Liver (tissue), 9 donors: ENCODE measurements around the gene DCAF5. TPM values are rescaled to one million over a fixed set of nuclear protein-coding genes. Genes with fewer than 3 reads are reported as not detected.

Experiments
- DNase-seq: peaks from one replicate; pipeline ENCODE4 v3.0.0-alpha.2; 2017; ENCODE audit warnings: low spot score
- H3K27ac ChIP-seq, 2 donors: one replicate each; pipeline ENCODE4 v1.7.0; 2013; ENCODE audit warnings: inconsistent platforms in 2 of 2, low read length in 2 of 2, control low read depth in 1 of 2, low read depth in 1 of 2, mild to moderate bottlenecking in 1 of 2
- H3K27me3 ChIP-seq, 4 donors: one replicate each; pipeline versions ENCODE4 v1.6.1 to v1.7.0; 2013; ENCODE audit warnings: low read length in 3 of 4, inconsistent platforms in 1 of 4, mild to moderate bottlenecking in 1 of 4, moderate library complexity in 1 of 4; ENCODE audit not compliant: control insufficient read depth in 4 of 4, insufficient read depth in 4 of 4
- H3K36me3 ChIP-seq, 4 donors: one replicate each; pipeline versions ENCODE4 v1.6.1 to v1.7.0; 2013; ENCODE audit warnings: low read length in 3 of 4, mild to moderate bottlenecking in 3 of 4, low read depth in 1 of 4, moderate library complexity in 1 of 4; ENCODE audit not compliant: control insufficient read depth in 4 of 4, insufficient read depth in 3 of 4
- H3K4me1 ChIP-seq, 4 donors: one replicate each; pipeline versions ENCODE4 v1.6.1 to v1.7.0; 2013; ENCODE audit warnings: low read length in 3 of 4, mild to moderate bottlenecking in 3 of 4, moderate library complexity in 1 of 4; ENCODE audit not compliant: control insufficient read depth in 4 of 4, insufficient read depth in 4 of 4
- H3K4me3 ChIP-seq, 3 donors: one replicate each; pipeline versions ENCODE4 v1.6.1 to v1.7.0; 2013; ENCODE audit warnings: low read length in 3 of 3, control low read depth in 1 of 3, low read depth in 1 of 3, mild to moderate bottlenecking in 1 of 3
- H3K9ac ChIP-seq, 2 donors: one replicate each; pipeline ENCODE4 v1.7.0; 2013; ENCODE audit warnings: low read length in 2 of 2, mild to moderate bottlenecking in 2 of 2, moderate library complexity in 2 of 2, control low read depth in 1 of 2, low read depth in 1 of 2
- H3K9me3 ChIP-seq, 4 donors: one replicate each; pipeline versions ENCODE4 v1.6.1 to v1.7.0; 2013; ENCODE audit warnings: low read length in 3 of 4; ENCODE audit not compliant: control insufficient read depth in 4 of 4
- FOXA2 ChIP-seq: IDR thresholded peaks from 2 replicates; pipeline ENCODE4 v1.6.1; 2016; ENCODE audit warnings: antibody characterized with exemption
- GABPA ChIP-seq, 2 donors: IDR thresholded peaks in 1 of 2; conservative IDR thresholded peaks in 1 of 2; 2 replicates each; pipeline ENCODE4 v1.6.1; 2016; ENCODE audit warnings: antibody characterized with exemption in 2 of 2, mild to moderate bottlenecking in 1 of 2, moderate library complexity in 1 of 2
- HNF4A ChIP-seq, 2 donors: conservative IDR thresholded peaks; 2 replicates each; pipeline ENCODE4 v1.6.1; 2016; ENCODE audit warnings: antibody characterized with exemption in 2 of 2, mild to moderate bottlenecking in 2 of 2
- HNF4G ChIP-seq: IDR thresholded peaks from 2 replicates; pipeline ENCODE4 v1.6.1; 2016; ENCODE audit warnings: antibody characterized with exemption
- JUND ChIP-seq, 2 donors: IDR thresholded peaks; 2 replicates each; pipeline ENCODE4 v1.6.1; 2016; ENCODE audit warnings: antibody characterized with exemption in 2 of 2
- NR2F2 ChIP-seq: IDR thresholded peaks from 2 replicates; pipeline ENCODE4 v1.6.1; 2016; ENCODE audit warnings: antibody characterized with exemption
- RAD21 ChIP-seq, 2 donors: IDR thresholded peaks; 2 replicates each; pipeline ENCODE4 v1.6.1; 2016; ENCODE audit warnings: antibody characterized with exemption in 2 of 2, mild to moderate bottlenecking in 2 of 2
- RXRA ChIP-seq, 2 donors: IDR thresholded peaks; 2 replicates each; pipeline ENCODE4 v1.6.1; 2017 to 2018; ENCODE audit warnings: antibody characterized with exemption in 2 of 2, mild to moderate bottlenecking in 1 of 2
- SP1 ChIP-seq: IDR thresholded peaks from 2 replicates; pipeline ENCODE4 v1.6.1; 2018; ENCODE audit warnings: antibody characterized with exemption, mild to moderate bottlenecking
- TAF1 ChIP-seq: conservative IDR thresholded peaks from 2 replicates; pipeline ENCODE4 v1.6.1; 2016; ENCODE audit warnings: antibody characterized with exemption, mild to moderate bottlenecking
- YY1 ChIP-seq: IDR thresholded peaks from 2 replicates; pipeline ENCODE4 v1.6.1; 2016; ENCODE audit warnings: antibody characterized with exemption, mild to moderate bottlenecking
- WGBS: extraction: QIAGEN DNeasy Blood & Tissue Kit; methylation state at CpG from one replicate; pipeline ENCODE4 v1.1.7; 2013; 5-methylcytosine and 5-hydroxymethylcytosine counted together
- polyA plus RNA-seq, 2 donors: library from polyadenylated mRNA; stranded (reverse) in 1 of 2; unstranded in 1 of 2; fragments of 200-250 nt in 1 of 2; fragments of >200 nt in 1 of 2; fragmentation: Nextera tagmentation in 1 of 2; extraction: Ambion mirVana in 1 of 2; gene quantifications; one replicate each; pipeline versions ENCODE4 v1.2.1 to v1.2.3, GENCODE V29; 2013 to 2015
- total RNA-seq, 2 donors: library from RNA; depleted of rRNA; stranded (reverse); fragments of >200 nt; gene quantifications; one replicate each; pipeline ENCODE4 v1.2.3, GENCODE V29; 2014
- TF ChIP-seq, protein P1 (sequence below): fragments of 150-350 bp; IDR thresholded peaks from 2 replicates; pipeline ENCODE4 v1.5.1; 2017; ENCODE audit warnings: improper control_type of control experiment, low read depth, low read length; ENCODE audit not compliant: missing input control
- TF ChIP-seq, protein P2 (sequence below): IDR thresholded peaks from 2 replicates; pipeline ENCODE4 v1.6.1; 2016; ENCODE audit warnings: antibody characterized with exemption
- TF ChIP-seq, protein P3 (sequence below): IDR thresholded peaks from 2 replicates; pipeline ENCODE4 v1.6.1; 2016; ENCODE audit warnings: antibody characterized with exemption, mild to moderate bottlenecking
- donor health status: healthy.
- donor health status: healthy.
- donor health status: healthy.
- donor health status: healthy.
- donor health status: healthy.

Gene DCAF5
- total and polyA plus RNA-seq, 4 donors: 12.9 to 18.1 (median 14.5) TPM

DNA sequence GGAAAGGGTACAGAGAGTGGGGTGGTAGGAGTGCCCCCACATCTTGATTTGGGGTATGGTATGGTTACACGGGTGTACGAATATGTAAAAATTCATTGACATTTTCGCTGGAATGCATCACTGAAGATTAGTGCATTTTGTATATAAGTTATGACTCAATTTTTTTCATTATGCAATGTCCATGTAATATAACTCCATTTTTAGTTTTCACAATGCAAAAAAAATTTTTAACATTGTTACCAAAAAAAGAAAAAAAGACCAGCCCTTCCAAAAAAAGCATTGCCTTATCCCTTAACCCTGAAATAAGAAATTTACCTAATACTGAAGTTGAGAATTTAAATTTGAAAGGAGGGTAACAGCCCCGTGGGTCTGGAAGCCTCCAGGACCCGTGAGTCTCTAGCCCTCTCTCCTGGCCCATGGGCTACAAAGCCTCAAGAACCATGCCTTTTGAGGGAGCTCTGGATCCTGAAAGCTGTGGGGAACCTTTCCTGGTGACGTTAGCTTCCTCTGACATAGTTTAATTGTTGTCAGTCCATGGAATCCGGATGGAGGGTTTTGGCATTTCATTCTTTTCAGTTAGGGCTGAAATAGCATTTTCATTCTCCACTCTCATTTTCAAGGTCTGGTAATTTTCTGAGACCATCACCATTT, 118.2 kb downstream of the DCAF5 start:
- Histone ChIP-seq H3K36me3 (no peaks in the 10 kb centered on the region), H3K27ac (no peak overlapping the region), H3K9me3 (no peaks in the 10 kb centered on the region), H3K9ac (peak overlapping the region in 1 of 2 donors; percentile 2), H3K4me1 (no peaks in the 10 kb centered on the region), H3K27me3 (no peaks in the 10 kb centered on the region), H3K4me3 (no peak overlapping the region)
- WGBS: 81% methylated on average over 7 of the region's 7 CpGs
- TF ChIP-seq TAF1: no peak
- no peak for DNase-seq

DNA sequence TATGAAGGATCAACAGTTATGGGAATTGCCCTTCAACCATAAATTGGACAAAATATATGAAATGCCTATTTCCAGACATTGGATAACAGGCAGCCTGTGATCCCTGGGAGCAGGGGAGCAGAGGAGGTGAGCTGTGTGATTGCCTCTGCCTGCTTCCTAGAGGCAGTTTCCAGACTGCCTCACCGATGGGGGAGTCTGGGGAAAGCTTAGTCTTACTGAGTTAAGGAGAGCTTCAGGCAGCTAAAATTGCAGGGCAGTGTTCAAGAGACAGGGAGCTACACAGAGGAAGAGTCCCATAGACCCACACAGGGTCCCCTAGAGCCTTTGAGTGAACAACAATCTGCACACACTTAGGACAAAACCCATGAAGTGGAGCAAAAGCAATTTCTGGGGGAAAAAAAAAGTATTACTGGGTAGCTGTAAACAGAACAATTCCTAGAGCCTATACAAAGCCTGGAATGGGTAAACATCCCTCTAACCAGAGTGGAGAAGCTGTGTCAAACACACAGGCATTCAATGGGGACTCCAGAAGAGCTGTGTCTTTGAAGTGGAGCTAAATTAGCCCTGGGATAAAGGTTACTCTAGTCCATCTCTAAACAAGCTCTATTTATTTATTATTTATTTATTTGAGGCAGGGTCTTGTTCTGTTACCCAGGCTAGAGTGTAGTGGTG, 125.5 kb downstream of the DCAF5 start:
- Histone ChIP-seq H3K9me3 (no peaks in the 10 kb centered on the region), H3K27me3 (no peaks in the 10 kb centered on the region), H3K36me3 (no peaks in the 10 kb centered on the region), H3K4me3 (no peak overlapping the region), H3K9ac (no peak overlapping the region), H3K4me1 (no peaks in the 10 kb centered on the region), H3K27ac (no peak overlapping the region)
- 56% methylated on average over 1 of the region's 1 CpG for whole genome bisulfite sequencing
- no peak for DNase-seq
- TF ChIP-seq RXRA (IDR thresholded peaks at IDR 0.05) (no peak), JUND (IDR thresholded peaks at IDR 0.05) (no peak), NR2F2 (no peak), GABPA (IDR thresholded peaks at IDR 0.05 in 1 of 2, conservative IDR thresholded peaks at IDR 0.05 in 1 of 2) (no peak), FOXA2 (no peak), SP1 (no peak), HNF4A (conservative IDR thresholded peaks at IDR 0.05) (no peak), RAD21 (IDR thresholded peaks at IDR 0.05) (no peak), YY1 (no peak), HNF4G (no peak), TAF1 (no peak)
- TF ChIP-seq, protein P1, sequence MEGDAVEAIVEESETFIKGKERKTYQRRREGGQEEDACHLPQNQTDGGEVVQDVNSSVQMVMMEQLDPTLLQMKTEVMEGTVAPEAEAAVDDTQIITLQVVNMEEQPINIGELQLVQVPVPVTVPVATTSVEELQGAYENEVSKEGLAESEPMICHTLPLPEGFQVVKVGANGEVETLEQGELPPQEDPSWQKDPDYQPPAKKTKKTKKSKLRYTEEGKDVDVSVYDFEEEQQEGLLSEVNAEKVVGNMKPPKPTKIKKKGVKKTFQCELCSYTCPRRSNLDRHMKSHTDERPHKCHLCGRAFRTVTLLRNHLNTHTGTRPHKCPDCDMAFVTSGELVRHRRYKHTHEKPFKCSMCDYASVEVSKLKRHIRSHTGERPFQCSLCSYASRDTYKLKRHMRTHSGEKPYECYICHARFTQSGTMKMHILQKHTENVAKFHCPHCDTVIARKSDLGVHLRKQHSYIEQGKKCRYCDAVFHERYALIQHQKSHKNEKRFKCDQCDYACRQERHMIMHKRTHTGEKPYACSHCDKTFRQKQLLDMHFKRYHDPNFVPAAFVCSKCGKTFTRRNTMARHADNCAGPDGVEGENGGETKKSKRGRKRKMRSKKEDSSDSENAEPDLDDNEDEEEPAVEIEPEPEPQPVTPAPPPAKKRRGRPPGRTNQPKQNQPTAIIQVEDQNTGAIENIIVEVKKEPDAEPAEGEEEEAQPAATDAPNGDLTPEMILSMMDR: no peak
- TF ChIP-seq, protein P2, sequence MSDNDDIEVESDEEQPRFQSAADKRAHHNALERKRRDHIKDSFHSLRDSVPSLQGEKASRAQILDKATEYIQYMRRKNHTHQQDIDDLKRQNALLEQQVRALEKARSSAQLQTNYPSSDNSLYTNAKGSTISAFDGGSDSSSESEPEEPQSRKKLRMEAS: no peak
- TF ChIP-seq, protein P3, sequence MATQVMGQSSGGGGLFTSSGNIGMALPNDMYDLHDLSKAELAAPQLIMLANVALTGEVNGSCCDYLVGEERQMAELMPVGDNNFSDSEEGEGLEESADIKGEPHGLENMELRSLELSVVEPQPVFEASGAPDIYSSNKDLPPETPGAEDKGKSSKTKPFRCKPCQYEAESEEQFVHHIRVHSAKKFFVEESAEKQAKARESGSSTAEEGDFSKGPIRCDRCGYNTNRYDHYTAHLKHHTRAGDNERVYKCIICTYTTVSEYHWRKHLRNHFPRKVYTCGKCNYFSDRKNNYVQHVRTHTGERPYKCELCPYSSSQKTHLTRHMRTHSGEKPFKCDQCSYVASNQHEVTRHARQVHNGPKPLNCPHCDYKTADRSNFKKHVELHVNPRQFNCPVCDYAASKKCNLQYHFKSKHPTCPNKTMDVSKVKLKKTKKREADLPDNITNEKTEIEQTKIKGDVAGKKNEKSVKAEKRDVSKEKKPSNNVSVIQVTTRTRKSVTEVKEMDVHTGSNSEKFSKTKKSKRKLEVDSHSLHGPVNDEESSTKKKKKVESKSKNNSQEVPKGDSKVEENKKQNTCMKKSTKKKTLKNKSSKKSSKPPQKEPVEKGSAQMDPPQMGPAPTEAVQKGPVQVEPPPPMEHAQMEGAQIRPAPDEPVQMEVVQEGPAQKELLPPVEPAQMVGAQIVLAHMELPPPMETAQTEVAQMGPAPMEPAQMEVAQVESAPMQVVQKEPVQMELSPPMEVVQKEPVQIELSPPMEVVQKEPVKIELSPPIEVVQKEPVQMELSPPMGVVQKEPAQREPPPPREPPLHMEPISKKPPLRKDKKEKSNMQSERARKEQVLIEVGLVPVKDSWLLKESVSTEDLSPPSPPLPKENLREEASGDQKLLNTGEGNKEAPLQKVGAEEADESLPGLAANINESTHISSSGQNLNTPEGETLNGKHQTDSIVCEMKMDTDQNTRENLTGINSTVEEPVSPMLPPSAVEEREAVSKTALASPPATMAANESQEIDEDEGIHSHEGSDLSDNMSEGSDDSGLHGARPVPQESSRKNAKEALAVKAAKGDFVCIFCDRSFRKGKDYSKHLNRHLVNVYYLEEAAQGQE: no peak
